Testis (tissue), 2 donors: Measurements from ENCODE around the gene FAM131B.

Experiments used
- CTCF ChIP-seq, 3 experiments: fragments of 450-650 bp in 2 of 3; fragments of 200-600 bp in 1 of 3; sonication (generic) in 1 of 3; IDR thresholded peaks; one replicate each; pipeline ENCODE4 v1.5.1; 2016 to 2019; ENCODE audit warnings: antibody characterized with exemption in 3 of 3, mild to moderate bottlenecking in 2 of 3, moderate library complexity in 1 of 3
- POLR2A ChIP-seq: fragments of 450-650 bp; IDR thresholded peaks from one replicate; pipeline ENCODE4 v1.6.1; 2017; ENCODE audit warnings: antibody characterized with exemption, mild to moderate bottlenecking, moderate library complexity

GRCh38 chr7:143383642-143383957, 21.1 kb upstream of the FAM131B start:
- TF ChIP-seq CTCF (IDR thresholded peaks at IDR 0.05) (no peak), POLR2A (no peak)
